ENCODE results near the gene SLC30A9.

The SLC30A9 gene

DNA sequence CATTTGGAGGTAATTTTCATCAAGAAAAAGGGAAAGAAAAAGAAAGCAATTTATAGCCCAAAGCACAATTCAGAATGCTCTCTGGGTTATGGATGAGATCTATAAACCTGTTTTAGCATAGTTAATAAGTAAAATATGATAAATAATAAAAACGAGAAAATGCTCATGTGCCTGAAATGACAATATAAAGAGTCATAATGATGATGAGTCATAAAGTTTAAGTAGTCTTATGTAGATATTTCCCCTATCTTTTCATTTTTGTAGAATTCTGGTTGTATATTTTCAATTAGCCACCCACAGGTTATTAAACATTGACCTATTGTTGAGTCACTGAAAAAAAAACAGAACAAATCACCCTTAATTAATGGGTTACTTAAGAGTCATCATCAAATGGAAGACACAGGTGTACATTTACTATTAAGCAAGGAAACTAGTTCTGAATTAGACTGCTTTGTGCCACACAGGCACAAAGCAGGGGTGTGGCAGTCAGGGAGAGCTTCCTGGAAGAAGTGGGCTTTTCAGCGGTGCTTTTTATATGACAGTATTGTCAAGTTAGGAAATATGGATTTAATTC lies 132.8 kb downstream of the SLC30A9 start:
- Mint-ChIP-seq H3K4me1 (no peaks in the 10 kb centered on the region), H3K27ac (no peak overlapping the region), H3K4me3 (no peak overlapping the region), H3K27me3 (ENCODE audit: low read depth) (peaks cover 15% of the 10 kb centered on the region), H3K9me3 (no peaks in the 10 kb centered on the region), H3K36me3 (ENCODE audit: low read depth) (no peaks in the 10 kb centered on the region)
- TF ChIP-seq, protein P1, sequence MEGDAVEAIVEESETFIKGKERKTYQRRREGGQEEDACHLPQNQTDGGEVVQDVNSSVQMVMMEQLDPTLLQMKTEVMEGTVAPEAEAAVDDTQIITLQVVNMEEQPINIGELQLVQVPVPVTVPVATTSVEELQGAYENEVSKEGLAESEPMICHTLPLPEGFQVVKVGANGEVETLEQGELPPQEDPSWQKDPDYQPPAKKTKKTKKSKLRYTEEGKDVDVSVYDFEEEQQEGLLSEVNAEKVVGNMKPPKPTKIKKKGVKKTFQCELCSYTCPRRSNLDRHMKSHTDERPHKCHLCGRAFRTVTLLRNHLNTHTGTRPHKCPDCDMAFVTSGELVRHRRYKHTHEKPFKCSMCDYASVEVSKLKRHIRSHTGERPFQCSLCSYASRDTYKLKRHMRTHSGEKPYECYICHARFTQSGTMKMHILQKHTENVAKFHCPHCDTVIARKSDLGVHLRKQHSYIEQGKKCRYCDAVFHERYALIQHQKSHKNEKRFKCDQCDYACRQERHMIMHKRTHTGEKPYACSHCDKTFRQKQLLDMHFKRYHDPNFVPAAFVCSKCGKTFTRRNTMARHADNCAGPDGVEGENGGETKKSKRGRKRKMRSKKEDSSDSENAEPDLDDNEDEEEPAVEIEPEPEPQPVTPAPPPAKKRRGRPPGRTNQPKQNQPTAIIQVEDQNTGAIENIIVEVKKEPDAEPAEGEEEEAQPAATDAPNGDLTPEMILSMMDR (IDR thresholded peaks at IDR 0.05; ENCODE audit: unreplicated experiment in 3 of 3) = no peak

DNA sequence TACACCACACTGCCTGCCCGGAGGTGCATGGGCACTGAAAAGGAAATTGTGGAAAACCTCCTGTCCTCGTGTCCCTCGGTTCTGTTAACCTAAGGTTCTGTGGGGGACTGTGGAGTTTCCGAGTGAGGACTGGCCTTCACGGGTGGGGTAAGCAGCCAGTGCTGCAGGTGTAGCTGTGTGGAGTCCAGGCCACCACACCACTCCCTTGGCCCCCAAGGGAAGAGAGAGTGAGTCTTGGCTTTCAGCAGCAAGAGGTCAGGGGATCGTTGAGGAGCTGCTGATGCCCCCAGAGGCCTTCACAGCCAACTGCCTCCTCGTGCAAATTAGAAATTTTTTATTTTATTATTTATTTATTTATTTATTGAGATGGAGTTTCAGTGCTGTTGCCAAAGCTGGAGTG lies 141.8 kb downstream of the SLC30A9 start:
- TF ChIP-seq, protein P1 (IDR thresholded peaks at IDR 0.05; ENCODE audit: unreplicated experiment in 3 of 3) = no peak
- Mint-ChIP-seq H3K36me3 (ENCODE audit: low read depth) (no peaks in the 10 kb centered on the region), H3K27ac (no peak overlapping the region), H3K9me3 (peaks cover 2% of the 10 kb centered on the region), H3K4me1 (no peaks in the 10 kb centered on the region), H3K4me3 (no peak overlapping the region), H3K27me3 (ENCODE audit: low read depth) (peaks cover 16% of the 10 kb centered on the region)

DNA sequence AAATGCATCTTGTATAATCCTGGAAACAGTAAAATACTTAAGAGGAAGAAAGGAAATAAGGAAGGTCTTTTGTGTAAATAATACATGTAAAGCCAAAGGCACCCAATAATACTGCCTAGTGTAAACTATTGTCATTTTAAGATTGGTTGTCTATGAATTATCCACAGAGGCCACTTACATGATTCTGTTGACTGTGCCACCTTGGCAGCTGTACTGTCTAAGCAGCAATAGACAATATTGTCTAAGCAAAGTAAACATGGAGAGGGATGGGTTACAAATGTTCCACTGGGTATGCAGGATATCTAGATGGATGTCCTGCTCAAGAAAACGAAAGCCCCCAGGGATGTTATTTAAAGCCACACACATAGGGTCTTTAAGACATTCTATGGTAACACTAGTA lies 142.7 kb downstream of the SLC30A9 start:
- H3K36me3 Mint-ChIP-seq (ENCODE audit: low read depth) = no peaks in the 10 kb centered on the region
- H3K27ac Mint-ChIP-seq = no peak overlapping the region
- H3K9me3 Mint-ChIP-seq = peaks cover 2% of the 10 kb centered on the region
- TF ChIP-seq, protein P1 (IDR thresholded peaks at IDR 0.05; ENCODE audit: unreplicated experiment in 3 of 3) = no peak
- peaks cover 22% of the 10 kb centered on the region for H3K27me3 Mint-ChIP-seq (ENCODE audit: low read depth)
- no peaks in the 10 kb centered on the region for H3K4me1 Mint-ChIP-seq
- no peak overlapping the region for H3K4me3 Mint-ChIP-seq

DNA sequence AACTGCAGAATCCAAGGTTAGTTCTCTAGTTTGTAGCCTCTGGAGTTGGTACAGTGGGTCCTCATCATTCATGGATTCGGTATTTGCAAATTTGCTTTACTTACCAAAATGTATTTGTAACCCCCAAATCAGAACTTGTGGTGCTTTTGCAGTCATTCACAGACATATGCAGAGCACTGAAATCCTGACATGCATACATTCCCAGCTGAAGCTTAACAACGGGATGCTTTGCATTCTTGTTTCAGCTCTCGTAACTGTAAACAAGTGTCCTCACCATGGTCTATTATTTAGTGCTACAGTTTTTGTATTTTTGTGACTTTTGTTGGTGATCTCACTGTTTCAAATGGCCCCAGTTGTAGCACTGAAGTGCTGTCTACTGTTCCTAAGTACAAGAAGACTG lies 146.0 kb downstream of the SLC30A9 start:
- peaks cover 26% of the 10 kb centered on the region for H3K27me3 Mint-ChIP-seq (ENCODE audit: low read depth)
- TF ChIP-seq, protein P1 (IDR thresholded peaks at IDR 0.05; ENCODE audit: unreplicated experiment in 3 of 3) = no peak
- no peak overlapping the region for H3K27ac Mint-ChIP-seq
- H3K9me3 Mint-ChIP-seq = peaks cover 2% of the 10 kb centered on the region
- H3K4me1 Mint-ChIP-seq = no peaks in the 10 kb centered on the region
- no peaks in the 10 kb centered on the region for H3K36me3 Mint-ChIP-seq (ENCODE audit: low read depth)
- no peak overlapping the region for H3K4me3 Mint-ChIP-seq
